GM19455 (cell line): ENCODE data around the gene AACS.

Experiments
- ATAC-seq: cut with Tn5 transposase; IDR thresholded peaks from one replicate; pipeline ENCODE4 v1.9.1; 2021; ENCODE audit not compliant: unreplicated experiment

The AACS gene

DNA sequence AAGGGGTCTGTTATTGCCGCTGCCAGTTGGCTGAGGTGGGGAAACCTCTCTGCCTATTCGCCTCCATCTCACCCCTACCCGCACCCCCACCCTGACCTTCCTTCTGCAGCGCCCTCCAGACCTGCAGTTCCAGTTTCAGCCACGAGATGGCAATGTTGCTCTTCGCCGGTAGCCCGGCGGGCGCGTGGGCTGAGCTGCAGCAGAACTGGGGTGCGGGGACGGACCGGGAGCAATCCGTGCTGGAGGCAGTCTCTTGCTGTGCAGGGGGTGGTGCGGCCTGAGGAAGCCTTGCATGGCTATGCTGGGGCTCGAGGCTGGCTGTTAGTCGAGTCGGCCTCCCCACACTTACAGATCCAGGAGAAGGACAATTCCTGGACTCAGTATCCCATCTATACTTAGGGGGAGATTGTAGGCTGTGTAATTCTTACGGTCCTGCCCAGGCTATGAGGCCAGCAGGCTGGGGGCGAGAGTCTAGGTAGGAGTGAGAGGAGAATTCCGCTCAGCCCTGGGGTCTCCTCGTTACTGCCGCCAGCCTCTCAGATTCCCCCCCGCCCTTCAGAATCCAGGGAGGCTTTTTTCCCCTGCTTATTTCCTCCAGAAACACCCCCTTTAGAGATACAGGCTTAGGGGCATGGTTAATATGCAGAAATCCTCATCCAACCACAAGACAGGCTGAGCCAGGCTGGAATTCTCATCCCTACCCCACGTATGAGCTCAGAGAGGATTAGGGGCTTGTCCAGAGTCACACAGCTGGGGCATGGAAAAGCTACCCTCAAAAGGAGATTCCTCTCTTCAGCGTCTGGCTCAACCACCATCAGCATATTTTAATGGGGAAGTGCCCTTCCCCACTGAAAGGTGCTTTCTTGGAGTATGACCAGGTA, 118.2 kb downstream of the AACS start:
- peak; percentile 58 for ATAC-seq

DNA sequence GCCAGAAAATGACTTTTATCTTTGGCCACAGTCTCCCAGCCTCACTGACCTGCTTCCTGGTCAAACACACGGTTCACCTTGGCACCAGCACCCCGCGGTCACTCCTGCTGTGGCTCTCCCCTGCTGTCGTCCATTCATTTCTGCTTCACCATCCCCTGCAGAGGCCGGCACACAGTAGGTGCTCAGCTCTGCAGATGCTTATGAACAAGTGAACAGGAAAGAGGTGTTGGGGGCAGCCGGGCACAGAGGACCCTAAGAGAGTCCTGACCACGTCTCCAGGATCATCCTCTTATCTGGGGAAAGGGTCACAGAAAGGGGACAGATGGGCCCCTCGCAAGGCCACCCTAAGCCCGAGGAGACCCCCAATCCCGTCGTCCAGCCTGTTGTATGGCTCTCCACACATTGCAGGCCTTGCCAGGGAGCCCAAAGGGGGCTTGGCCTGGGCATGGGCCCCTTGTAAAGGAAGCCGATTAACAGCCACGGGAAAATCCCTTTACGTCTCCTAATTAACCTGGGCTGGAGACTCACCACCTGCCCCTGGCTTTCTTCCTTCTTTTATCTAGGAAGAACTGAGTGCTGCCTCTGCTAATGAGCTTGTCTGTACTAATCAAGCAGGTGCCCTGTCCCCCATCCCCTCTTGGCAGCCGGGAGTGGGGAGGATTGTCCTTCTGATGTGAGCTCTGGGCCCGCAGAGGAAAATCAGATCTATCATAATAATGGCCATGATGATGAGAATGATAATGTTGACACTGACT, 119.2 kb downstream of the AACS start:
- ATAC-seq, result no peak

DNA sequence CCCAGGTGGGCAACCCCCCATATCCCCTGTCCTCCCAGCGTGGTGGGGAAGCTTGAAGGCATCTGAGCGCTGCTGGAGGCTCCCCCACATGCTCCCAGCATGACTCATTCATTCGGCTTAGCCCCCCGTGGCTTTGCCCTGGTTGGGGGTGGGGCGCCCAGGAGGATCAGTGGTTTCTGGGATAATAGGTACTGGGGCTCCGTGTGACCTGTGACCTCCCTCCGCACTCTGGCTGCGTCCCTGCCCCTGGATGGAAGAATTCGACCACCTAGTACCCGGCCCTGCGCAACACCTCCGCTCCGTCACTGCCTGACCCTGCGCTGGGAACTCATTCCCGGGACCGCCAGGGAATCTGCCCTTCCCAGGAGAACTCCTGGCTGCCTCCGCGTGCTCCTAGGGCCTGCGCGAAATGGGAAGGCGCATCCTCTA, 120.1 kb downstream of the AACS start:
- ATAC-seq, result no peak

DNA sequence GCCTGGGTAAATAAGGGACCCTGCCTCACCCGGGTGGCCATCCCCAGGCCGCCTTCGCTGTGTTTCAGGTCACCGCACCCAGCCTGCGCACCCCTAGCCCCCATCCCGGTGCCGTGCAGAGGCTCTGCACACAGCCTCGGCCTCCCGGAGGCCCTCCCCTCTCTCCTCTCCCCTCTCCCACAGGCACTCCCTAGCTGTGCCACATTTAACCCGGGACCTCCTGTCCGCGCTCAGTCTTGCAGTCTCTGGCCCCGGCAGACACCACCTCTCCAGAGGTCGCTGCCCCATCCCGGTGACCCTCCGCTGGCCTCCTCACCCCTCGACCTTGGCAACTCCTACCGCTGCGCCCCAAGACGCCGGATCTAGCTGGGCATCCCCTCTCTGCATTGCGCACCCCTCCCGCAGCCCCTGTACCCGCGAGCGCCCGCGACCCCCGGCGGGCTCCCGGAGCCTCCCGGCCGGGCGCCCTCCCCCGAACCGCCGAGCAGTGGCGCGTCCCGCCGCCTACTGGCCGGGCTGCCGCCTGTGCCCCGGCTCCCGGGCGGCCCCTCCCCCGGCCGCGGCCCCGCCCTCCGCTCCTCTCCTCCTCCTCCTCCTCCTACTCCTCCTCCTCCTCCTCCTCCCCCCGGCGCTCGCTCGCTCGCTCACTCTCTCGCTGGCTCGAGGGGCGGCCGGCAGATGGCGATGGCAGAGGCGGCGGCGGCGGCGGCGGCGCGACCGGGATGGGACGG, 120.7 kb downstream of the AACS start, which contains the start of gene TMEM132B:
TMEM132B (plus strand) TSS at position 647 of the 731 bp plus-strand sequence.
- ATAC-seq, result peak; percentile 65

DNA sequence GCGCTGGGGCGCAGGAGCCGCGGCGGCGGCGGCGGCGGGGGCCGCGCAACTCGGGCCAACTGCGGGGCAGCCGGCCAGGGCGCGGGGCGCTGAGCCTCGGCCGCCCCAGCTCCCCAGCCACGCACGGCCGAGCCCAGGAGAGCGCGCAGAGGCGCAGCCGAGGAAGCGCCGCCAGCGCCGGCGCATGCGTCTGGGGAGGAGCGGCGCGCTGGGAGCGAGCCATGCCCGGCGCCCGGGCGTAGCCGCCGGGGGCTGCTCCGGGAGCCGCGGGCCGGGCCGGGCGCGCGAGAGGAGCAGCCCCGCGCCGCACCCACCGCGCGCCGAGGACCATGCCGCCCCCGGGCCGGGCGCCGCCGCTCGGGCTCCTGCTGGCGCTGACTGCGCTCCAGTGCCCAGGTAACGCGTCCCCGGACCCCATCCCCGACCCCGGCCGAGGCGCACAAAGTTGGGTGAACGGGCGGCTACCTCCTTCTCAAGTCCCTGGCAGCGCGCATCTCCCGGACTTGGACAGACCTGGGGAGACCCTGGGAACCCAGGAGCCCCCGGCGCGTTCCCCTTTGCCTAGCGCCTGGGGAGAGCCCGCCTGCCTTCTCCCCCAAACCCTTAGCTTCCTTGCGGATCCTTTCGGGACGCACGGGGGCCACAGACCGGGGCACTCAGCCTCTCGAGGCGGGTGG, 121.4 kb downstream of the AACS start:
- peak; percentile 32 for ATAC-seq

DNA sequence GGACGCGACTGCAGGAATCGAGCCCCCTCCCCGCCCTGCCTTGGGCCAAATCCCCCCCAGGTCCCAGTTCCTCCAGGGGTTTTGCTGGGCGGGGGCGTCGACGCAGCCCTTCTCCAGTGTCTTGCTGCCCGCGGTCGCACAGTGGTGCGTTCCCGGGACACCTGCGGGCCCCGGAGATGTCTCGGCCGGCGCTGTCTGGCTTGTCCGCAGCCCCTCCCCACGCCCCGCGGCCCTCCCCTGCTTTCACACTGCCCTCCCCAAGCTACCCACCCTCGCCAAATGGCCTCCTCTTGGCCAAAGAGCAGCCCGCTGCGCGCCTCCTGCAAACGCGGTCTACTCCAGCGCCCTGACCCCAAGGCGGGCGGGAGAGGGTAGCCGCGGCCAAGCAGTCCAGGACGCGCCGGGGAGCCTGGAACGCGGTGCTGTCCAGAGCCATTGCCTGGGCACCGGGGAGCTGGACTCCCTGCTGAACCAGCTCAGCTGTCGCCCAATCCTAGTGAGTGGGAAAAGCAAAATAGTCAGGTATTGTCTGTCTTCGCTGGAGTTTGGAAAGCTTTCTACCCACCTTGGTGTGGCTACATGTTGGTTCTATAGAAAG, 122.0 kb downstream of the AACS start:
- no peak for ATAC-seq

DNA sequence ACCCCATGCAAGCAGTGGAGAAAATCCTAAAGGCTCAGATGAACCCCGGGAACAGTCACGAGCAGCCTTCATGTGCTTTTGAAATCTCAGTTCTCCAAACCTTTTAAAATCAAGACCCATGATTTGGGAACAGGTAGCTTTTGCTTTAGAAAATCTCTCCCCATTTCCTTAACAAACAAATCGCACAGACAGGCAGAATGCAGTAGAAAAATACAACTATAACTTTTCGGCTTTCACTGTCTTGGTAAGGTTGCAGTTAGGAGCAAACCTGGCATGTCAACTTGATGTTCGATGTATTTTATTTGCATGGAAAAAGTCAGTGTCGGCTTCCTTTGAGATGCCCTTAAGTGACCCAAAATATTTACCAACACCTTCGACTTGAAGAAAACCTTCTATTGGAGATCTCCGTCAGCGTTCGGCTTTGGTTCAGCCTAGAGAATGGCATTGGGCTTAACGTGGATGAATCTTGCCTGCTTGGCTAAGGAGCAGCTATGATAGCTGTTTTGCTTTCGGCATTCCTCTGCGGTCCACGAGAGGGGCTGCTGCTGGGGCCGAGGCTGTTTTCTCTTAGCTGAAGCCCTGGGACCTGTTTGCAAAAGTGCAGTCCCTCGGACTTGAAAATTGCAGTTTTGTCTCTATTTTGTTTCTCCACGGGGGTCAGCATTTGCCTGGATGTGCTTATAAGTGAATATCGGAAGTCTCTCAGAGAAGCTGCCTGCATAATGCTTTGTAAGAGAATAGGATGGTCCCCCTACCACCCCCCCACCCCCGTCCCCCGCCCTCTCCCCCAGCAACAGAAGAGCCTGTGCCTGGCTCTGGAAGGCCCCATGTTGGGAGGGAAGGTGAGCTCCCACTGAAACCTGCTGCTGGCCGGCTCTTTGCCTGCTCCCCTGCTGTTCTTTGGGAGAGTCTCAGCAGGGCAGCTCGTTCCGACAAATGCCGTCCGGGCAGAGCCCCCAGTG, 122.8 kb downstream of the AACS start:
- no peak for ATAC-seq

DNA sequence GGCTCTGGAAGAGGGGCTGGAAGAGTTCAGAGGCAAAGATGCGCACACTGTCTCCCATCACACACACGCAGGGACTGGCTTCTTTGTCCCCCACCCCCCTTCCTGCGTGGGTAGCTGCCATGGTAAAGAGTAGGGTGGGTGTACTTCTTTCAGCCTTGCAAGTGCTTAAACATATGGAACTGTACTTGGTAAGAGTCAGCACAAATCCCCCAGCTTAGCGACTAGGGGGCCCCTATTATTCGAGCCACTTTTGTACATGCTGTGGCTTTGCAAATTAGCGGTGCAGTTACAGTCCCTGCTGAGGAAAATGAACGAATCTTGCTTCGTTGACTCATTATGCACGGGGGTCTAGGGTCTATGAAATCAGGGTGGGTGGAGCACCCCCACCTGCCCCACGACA, 123.8 kb downstream of the AACS start:
- ATAC-seq, result no peak

DNA sequence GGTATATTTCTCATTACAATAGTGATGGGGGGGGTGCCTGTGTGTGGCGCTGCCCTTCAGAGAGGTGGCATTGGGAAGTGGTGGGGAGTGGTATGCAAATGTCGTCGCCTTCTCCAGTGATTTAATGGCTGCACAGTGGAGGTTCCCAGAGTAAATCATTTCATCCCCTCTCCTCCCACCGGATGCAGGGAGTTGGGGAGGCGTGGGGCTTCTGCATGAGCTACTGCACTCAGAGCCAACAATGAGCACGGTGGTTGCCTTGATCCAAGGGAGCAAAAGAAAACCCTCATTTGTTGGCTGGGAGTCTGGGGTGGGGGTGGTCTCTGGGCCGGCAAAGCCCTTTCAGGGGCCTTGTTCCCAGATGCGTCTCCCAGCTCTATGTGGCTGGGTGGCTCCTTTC, 124.3 kb downstream of the AACS start:
- ATAC-seq, result no peak

DNA sequence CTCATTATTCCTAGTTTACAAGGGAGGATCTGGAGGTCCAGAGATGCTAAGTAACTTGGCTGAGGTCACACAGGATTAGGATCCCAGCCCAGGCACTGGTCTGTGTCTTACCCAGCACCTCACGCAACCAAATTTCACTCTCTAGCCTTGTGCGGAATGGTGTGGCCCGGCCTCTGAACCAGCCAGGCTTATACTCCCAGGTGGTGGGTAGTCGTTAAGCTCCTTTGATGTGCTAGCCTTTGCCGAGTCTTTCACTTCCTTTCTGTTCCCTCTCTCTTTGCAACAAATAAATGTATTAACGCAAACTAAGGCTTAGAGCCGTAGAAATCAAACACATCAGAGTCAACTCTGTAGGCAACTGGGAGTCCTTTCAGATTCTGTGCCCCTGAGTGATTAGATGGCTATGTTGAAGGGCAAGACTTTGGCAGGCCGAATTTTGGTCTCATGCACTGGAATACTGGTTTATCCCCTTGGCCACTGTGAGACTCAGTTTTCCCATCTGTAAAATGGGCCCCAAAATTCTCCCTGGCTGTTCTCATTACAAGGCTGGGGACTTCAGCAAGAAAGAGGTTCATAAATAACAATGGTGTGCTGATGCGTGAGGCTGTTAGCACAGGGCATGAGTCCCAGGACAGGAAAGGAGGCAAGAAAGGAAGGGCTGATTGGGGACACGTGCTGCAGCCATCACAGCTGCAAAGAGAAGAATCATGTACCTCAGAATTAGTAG, 126.3 kb downstream of the AACS start:
- ATAC-seq, result no peak

DNA sequence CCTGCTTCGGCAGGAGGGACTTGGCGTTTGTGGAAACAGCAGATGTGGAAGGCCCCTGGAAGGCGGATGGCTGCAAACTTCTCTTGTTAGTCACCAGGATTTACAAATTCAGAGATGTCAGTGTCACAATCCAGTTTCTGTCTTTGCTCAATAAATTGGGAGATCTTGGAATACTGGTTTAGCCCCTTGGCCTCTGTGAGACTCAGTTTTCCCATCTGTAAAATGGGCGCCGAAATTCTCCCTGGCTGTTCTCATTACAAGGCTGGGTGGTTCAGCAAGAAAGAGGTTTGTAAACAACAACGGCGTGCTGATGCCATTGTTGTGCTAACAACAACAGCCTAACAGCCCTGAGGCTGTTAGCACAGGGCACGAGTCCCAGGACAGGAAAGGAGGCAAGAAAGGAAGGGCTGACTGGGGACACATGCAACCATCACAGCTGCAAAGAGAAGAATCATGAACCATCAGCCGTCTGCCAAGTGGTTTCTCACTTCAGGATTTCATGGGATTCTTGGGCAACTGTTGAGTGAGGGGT, 127.5 kb downstream of the AACS start:
- no peak for ATAC-seq
